SK-N-MC (cell line): ENCODE results near the gene PWP1.

ENCODE experiments used
- EZH2 ChIP-seq: fragments of 200-600 bp; sonication (generic); IDR thresholded peaks from one replicate; pipeline ENCODE4 v1.6.1; 2017; ENCODE audit warnings: antibody characterized with exemption
- POLR2AphosphoS5 ChIP-seq: IDR thresholded peaks from 2 replicates; pipeline ENCODE4 v1.6.1; 2012; ENCODE audit warnings: mild to moderate bottlenecking, low read depth, low read length, borderline replicate concordance

DNA sequence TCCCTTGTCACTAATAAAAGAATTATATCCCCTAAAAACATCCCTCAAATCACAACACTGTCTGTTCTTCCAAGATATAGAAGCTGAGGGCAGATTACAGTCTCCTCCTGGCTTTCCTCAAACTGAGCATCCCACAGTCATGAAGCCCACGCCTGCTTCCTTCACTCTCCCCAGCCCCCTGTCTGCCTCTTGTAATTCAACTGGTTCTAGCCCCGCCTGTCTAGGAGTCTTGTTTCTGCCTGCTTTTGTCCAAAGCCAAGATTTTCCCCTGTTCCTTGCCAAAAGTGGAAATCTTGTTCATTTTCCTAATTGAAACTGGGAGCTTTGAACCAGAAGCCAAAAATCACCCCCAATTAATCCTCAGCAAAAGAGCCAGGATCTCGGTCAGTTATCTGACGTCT, 35.9 kb upstream of the PWP1 start:
- TF ChIP-seq POLR2AphosphoS5 (no peak), EZH2 (no peak)
